Activated naive CD8-positive, alpha-beta T cell treated with anti-CD3 and anti-CD28 coated beads, Interleukin-2, amount 50 U/mL, for 16 hours (primary cell): ENCODE data around the gene VWA3B.
"Not testable (repeated sequence)": the region's sequence is repeated elsewhere in the genome, so short reads cannot be mapped to it uniquely, and the experiment has no call there.

Experiments
- DNase-seq: peaks from one replicate; pipeline ENCODE4 v3.0.0-alpha.2; 2020; ENCODE audit warnings: low read depth, low spot score

VWA3B gene

DNA sequence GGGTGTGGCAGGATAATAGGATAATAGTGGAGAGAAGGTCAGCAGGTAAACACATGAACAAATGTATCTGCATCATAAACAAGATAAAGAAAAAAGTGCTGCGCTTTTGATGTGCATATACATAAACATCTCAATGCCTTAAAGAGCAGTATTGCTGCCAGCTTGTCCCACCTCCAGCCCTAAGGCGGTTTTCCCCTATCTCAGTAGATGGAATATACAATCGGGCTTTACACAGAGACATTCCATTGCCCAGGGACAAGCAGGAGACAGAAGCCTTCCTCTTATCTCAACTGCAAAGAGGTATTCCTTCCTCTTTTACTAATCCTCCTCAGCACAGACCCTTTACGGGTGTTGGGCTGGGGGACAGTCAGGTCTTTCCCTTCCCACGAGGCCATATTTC lies 43.1 kb downstream of the VWA3B start:
- DNase-seq = not testable (repeated sequence)

DNA sequence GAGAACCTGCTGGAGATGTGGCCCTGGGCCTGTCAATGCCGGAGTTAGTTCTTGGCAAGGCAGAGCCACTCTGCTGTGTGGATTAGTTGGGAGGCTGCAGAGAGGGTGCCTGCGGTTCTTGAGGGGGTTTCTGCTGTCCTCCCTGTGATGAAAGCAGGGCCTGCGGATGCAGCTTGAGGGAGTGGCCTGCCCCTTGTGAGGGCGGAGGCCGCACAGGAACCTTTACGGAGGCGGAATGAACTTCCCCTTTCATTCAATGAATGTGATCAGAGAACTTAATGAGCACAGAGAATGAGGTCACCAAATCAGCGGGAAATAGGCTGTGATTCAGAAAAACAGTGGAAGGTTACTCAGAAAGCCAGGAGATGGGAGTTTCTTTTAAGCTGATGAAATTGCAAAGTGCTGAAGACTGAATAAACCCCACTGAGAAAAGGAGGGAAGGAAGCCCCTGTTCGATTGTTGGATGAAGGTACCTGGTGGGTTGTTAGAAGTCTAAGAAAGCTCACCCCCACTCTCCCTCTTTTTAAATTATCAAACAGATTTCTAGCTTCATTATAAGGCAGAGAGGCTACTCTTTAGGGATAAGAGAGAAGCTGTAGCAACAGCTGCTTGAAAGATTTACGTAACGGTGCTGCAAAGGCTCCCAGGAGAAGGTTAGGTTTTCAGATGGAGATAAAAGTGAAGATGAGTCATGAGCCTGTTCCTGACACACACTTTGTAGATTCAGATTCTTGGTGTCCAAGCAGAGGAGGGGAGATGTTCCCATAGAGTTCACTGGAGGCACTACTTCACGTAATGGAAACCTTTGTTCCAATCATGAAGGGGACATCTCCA lies 47.4 kb downstream of the VWA3B start:
- no peak for DNase-seq

GRCh38 chr2:98137196-98137595 lies 50.2 kb downstream of the VWA3B start:
- no peak for DNase-seq

DNA sequence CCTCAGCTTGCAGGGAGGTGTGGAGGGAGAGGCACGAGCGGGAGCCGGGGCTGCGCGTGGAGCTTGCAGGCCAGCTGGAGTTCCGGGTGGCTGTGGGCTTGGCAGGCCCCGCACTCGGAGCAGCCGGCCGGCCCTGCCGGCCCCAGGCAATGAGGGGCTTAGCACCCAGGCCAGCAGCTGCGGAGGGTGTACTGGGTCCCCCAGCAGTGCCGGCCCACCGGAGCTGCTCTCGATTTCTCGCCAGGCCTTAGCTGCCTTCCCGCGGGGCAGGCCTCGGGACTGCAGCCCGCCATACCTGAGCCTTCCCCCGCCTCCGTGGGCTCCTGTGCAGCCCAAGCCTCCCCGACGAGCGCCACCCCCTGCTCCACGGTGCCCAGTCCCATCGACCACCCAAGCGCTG lies 52.0 kb downstream of the VWA3B start:
- DNase-seq = not testable (repeated sequence)

- DNase-seq = no peak
These were observed 53.2 kb downstream of the VWA3B start for GRCh38 chr2:98140210-98140609.

DNA sequence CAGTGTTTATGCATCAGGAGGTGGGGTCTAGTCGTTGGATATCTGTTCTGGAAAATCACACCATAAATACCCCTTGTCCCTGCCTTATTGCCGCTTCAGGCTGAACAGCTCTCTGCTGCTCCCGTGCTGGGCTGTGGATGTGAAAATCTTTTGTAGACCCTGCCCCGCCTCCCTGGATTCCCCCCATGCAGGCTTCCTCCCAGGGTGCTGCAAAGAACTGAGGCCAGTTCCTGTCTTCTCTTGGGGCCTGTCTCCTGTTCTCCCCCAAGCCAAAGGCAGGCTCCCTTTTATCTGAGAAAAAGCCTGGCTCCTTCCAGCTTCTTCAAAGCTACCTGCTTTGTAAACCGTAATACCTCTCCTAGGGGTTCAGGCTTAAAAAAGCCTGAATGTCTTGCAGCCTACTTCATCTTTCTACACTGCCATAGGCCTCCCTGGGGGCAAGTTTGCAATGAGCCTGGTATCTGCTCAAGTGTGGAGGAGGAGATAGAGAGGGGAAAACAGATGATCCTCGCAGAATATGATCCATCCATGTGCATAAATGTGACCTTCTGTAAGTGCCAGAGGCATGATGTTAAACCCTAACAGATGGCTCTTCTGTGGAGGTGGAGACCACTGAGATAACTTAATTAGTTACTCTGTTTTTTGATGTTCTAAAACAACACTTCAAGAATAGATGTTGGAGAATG lies 55.3 kb downstream of the VWA3B start:
- no peak for DNase-seq

GRCh38 chr2:98145070-98145469 lies 58.1 kb downstream of the VWA3B start:
- DNase-seq = no peak

DNA sequence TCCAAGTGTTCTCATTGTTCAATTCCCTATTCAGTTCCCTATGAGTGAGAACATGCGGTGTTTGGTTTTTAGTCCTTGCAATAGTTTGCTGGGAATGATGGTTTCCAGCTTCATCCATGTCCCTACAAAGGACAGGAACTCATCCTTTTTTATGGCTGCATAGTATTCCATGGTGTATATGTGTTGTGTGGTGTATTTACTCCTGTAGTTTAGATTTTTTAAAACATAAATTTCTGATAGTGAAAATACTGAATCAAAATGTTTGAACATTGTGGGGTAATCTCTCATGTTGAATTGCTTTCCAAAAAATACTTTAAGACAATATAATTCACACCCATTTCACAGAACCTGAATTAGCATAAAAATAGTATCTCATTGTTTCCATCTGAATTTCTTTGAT lies 60.9 kb downstream of the VWA3B start:
- not testable (repeated sequence) for DNase-seq

- no peak for DNase-seq
These were observed 61.8 kb downstream of the VWA3B start for GRCh38 chr2:98148595-98149332.

DNA sequence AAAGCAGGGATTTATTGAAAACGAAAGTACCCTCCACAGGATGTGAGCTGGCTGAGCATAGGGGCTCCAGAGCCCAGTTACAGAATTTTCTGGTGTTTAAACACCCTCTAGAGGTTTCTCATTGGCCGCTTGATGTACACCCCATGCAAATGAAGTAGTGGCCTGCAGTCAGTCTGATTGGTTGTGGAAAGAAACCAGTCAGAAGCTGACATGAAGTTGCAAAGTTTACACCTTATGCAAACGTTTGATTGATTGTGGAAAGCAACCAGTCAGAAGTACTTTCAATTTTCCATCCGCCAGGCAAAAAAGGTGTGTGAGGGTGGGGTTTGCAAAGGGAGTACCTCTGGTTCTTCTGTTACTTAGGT lies 62.3 kb downstream of the VWA3B start:
- DNase-seq = no peak

- DNase-seq = no peak
These were observed 66.5 kb downstream of the VWA3B start for GRCh38 chr2:98153481-98153880.

- no peak for DNase-seq
These were observed 68.3 kb downstream of the VWA3B start for GRCh38 chr2:98155291-98155690.

DNA sequence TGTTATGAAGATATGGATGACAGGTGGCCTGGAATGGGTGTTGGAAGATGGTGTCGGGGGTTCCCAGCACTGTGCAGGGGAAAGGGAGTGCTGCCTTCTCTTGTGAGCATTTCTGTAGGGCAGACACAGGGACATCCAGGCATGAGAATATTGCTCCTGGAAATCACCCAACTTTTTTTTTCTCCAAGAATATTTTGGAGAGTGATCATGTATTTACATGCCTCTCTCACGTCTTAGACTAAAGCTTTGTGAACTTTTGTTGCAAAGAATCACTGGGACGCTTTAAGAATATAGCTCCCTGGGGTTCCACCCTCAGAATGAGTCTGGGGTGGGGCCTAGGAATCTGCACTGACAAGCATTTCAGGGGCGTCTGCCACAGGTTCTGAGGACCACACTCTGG lies 68.7 kb downstream of the VWA3B start:
- no peak for DNase-seq

GRCh38 chr2:98156304-98156703 lies 69.3 kb downstream of the VWA3B start:
- no peak for DNase-seq

DNA sequence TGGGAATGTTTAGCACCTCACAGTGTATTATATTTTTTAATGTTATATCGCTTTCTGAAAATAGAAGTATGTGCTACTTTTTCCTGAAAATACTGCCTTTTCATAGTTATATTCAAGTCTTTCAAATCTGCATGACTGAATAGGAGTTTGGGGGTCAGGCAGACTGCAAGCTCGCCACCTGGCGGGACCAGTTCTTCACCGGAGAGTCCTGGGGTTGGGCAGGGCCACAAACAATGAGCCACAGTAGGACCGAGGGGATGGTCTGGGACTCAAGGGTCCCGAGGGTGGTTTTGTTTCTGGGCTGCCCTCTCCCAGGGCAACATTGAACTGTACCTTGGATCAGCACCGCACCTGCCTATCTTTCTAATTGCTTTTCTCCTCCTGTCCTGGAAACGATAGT lies 70.6 kb downstream of the VWA3B start:
- no peak for DNase-seq

- no peak for DNase-seq
These were observed 71.3 kb downstream of the VWA3B start for GRCh38 chr2:98158305-98158704.

DNA sequence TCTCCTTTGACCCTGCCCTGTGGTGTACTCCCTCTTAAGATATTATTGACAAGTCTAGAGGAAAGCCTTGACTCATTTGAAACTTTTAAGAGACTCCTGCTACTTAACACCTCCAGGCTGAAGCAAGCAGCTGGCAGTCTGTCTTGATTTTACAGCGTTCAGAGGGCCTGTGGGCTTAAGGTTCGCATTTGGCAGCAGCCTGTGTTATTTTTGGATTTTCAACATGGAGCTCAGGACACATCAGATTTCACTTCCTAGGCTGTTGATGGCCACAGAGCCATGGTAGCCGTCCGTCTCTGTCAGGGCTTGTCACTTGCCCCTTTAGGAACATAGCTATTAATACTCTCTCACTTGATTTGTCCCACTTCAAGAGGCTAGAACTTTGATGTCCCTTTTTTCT lies 73.6 kb downstream of the VWA3B start:
- DNase-seq = no peak

DNA sequence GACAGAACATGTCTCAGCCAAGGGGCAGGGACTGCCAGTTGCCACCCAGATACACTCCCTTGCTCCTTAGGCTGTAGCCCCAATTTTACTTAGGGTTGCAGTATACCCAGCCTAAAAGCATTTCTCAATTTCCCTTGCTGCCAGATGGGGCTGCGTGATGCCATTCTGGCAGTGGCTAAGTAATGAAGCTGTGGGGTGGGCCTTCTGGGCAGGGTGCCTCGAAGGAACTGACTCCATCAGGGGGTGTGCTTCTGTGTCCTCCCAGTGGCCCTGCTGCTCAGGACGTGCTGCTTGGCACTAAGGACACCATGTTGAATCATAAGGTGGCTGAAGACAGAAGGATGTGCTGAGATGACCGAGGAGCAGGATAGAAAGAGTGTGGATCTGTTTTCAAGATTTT lies 74.2 kb downstream of the VWA3B start:
- no peak for DNase-seq

DNA sequence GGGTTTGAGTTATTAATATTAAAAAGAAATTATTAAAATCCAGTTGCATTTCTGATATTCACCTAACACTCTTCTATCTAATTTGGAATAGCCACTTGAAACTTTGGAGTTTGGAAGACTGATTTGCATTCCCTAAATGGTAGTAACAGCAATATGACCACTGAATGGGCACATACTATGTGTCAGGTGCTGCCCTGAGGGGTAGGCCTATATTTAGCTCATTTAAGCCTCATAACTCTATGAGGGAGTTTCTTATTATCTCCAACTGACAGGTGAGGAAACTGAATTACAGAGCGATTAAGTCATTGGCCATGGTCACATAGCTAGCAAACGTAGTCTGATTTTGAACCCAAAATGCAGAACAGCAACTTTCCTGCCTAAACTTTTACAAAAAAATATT lies 77.3 kb downstream of the VWA3B start:
- no peak for DNase-seq

DNA sequence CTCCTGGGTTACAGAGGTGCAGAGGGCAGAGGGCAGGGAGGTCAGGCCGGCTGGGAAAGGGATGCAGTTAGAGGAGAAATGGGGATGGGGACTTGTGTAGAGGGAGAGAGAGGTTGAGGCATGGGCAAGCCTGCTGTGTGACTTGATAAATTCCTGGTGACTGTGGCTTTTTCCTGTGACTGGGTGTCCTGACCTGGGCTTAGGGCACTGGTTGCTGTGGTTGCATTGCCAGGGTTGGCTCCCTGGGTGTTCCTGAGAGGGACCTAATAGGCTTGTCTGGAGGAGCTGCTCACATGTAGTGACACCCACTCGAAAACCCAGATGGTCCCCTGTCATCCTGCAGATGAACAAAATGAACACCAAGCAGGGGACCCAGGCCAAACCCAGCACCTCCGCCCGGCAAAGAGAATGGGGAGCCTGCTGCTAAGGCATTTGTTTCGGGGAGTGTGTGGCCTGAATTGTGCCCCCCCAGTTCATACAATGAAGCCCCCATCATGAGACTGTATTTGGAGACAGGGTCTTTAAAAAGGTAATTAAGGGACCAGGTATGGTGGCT lies 78.6 kb downstream of the VWA3B start:
- no peak for DNase-seq

GRCh38 chr2:98167916-98168315 lies 80.9 kb downstream of the VWA3B start:
- no peak for DNase-seq

GRCh38 chr2:98170076-98170475 lies 83.1 kb downstream of the VWA3B start:
- DNase-seq = no peak
